ENCODE results near the gene NR6A1. TPM values are rescaled to one million over a fixed set of nuclear protein-coding genes. Genes with fewer than 3 reads are reported as not detected.

NR6A1 gene
- total RNA-seq, 2 experiments from 2014 or later: 17.5 to 23.0 TPM

DNA sequence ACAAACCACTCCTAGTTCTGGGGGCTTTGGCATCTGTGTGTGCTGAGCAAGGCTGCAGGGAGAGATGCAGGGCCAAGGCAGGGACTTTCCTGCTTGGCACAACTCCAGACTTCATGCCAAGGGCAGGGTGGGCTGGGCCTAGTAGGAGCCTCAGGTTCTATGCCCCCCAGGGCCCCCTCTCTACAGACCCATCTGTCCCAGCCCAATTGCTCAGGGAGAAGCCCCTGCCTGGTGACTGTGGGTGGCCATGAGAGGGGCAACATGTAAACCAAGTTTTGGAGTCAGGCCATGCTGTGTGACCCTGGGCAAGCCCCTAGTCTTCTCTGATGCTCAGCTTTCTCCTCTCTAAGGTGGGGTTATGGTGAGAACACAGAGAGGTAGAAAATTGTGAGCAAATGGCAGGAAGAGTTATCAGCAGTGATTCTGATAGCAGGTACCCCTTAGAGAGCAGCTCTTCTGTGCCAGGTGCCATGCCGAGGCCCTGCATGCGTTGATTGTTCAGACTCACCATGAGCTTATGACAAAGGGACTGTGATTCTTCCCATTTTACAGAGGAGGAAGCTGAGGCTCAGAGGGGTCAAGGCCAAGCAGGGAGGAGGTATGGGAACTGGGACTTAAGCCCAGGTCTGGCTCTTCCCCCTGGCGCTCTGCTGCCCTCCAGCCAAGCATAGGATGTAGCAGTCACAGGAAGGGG lies 11.0 kb upstream of the NR6A1 start:
- H3K79me2 ChIP-seq (ENCODE audit: insufficient read depth, low read depth, low read length): no peaks in the 10 kb centered on the region
- H3K4me2 ChIP-seq (ENCODE audit: low read length): no peak overlapping the region
- no TSS peak for BruUV-seq (replicated peaks)
- POLR2A ChIA-PET: interaction anchor here (1.0 kb wide), 1 partner anchor 17 kb away, joined by 3 read pairs; no protein-coding TSS in a partner anchor
- DNase-seq (ENCODE audit: low spot score): no peak
- no peaks in the 10 kb centered on the region for H3K9me2 ChIP-seq (ENCODE audit: insufficient read depth, low read length)
- H4K20me1 ChIP-seq (ENCODE audit: insufficient read depth, low read length): no peaks in the 10 kb centered on the region
- no peaks in the 10 kb centered on the region for H3K9me3 ChIP-seq (ENCODE audit: low read length)
- no peak overlapping the region for H2AFZ ChIP-seq (ENCODE audit: low read length)
- no peak overlapping the region for H3K27ac ChIP-seq (ENCODE audit: low read depth, low read length, poor library complexity, severe bottlenecking)
- H3K36me3 ChIP-seq (ENCODE audit: insufficient read depth, low read length): no peaks in the 10 kb centered on the region
- intact Hi-C loops (cut with micrococcal nuclease; ENCODE audit: unreplicated experiment): no loop called here
- no peak for TF ChIP-seq EZH2phosphoT487 (IDR thresholded peaks at IDR 0.05; ENCODE audit: borderline replicate concordance, low read depth, low read length)
- H3K4me1 ChIP-seq (ENCODE audit: insufficient read depth, low read length, poor library complexity, severe bottlenecking): no peaks in the 10 kb centered on the region
- CTCF ChIA-PET (ENCODE audit: unreplicated experiment): no interaction called here
- no peak overlapping the region for H3K4me3 ChIP-seq (ENCODE audit: low read depth, low read length, poor library complexity, severe bottlenecking)

DNA sequence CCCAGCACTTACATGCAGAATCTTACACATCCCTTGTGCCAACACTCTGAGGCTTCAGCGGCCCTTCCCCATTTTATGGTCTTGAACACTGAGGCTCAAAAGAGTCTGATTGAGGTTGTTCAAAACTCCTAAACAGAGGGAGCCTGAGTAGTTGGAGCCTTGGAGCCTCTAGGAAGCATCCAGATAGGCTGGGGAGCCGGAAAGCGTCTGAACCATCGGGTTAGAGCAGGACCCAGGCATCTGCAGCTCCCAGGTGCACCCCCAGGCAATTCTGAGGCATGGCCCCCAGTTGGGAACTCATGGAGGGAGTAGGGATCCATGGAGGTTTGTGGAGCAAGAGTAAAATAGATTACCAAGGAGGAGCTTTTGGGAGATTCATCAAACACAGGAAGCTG lies 9.6 kb upstream of the NR6A1 start:
- CTCF ChIA-PET (ENCODE audit: unreplicated experiment): no interaction called here
- H3K9me3 ChIP-seq (ENCODE audit: low read length): no peaks in the 10 kb centered on the region

DNA sequence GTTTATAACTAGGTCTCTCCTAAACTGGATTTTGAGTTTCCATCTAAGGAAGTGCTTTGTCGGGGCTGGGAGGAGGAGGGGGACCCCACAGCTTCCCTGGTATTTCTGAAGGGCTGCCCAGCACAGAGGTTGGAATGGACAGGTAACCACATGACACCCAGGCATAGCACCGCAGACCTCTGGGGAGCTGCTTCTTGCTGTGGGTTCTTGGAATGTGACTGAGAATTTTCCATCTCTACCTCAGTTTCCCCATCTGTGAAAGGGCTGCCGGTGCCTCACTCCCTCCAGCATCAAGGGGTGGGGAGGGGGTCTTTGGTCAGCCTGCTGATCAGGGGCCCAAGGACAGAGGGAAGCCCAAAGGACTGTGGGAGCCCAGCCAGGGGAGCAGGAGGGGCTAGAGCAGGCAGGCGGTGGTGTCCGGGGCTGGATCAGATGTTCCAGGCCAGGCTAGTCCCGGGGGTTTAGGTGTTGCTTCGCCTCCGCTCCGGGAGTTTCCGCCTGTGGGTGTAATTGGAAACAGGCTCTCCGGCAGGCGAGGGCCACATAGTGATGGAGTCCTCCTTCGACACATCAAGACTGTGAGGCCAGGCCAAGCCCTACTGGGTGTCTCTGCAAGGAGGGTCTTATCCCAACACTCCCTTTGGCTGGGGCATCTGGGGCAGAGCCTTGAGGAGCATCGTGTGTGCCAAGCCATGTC lies 9.1 kb upstream of the NR6A1 start:
- no peak overlapping the region for H3K4me2 ChIP-seq (ENCODE audit: low read length)
- no peaks in the 10 kb centered on the region for H3K36me3 ChIP-seq (ENCODE audit: insufficient read depth, low read length)
- H2AFZ ChIP-seq (ENCODE audit: low read length): no peak overlapping the region
- intact Hi-C loops (cut with micrococcal nuclease; ENCODE audit: unreplicated experiment): no loop called here
- BruUV-seq (replicated peaks): no TSS peak
- H3K9me2 ChIP-seq (ENCODE audit: insufficient read depth, low read length): no peaks in the 10 kb centered on the region
- DNase-seq (ENCODE audit: low spot score): no peak
- H3K79me2 ChIP-seq (ENCODE audit: insufficient read depth, low read depth, low read length): no peaks in the 10 kb centered on the region
- TF ChIP-seq, protein P1, sequence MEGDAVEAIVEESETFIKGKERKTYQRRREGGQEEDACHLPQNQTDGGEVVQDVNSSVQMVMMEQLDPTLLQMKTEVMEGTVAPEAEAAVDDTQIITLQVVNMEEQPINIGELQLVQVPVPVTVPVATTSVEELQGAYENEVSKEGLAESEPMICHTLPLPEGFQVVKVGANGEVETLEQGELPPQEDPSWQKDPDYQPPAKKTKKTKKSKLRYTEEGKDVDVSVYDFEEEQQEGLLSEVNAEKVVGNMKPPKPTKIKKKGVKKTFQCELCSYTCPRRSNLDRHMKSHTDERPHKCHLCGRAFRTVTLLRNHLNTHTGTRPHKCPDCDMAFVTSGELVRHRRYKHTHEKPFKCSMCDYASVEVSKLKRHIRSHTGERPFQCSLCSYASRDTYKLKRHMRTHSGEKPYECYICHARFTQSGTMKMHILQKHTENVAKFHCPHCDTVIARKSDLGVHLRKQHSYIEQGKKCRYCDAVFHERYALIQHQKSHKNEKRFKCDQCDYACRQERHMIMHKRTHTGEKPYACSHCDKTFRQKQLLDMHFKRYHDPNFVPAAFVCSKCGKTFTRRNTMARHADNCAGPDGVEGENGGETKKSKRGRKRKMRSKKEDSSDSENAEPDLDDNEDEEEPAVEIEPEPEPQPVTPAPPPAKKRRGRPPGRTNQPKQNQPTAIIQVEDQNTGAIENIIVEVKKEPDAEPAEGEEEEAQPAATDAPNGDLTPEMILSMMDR (conservative IDR thresholded peaks at IDR 0.05; ENCODE audit: low read length): no peak
- TF ChIP-seq EZH2phosphoT487 (IDR thresholded peaks at IDR 0.05; ENCODE audit: borderline replicate concordance, low read depth, low read length): no peak
- ChIA-PET POLR2A (interaction anchor here (0.5 to 1.6 kb wide), 2 partner anchors 9 to 542 kb away, joined by 5 read pairs; no protein-coding TSS in a partner anchor), CTCF (ENCODE audit: unreplicated experiment) (interaction anchor here (0.8 to 1.1 kb wide), 3 partner anchors 9 to 114 kb away, joined by 3 to 4 read pairs (median 3); partner anchors contain the start of genes ARPC5L, NR6A1 and RPL35)
- H3K27ac ChIP-seq (ENCODE audit: low read depth, low read length, poor library complexity, severe bottlenecking): no peak overlapping the region
- no peaks in the 10 kb centered on the region for H3K9me3 ChIP-seq (ENCODE audit: low read length)
- H3K4me3 ChIP-seq (ENCODE audit: low read depth, low read length, poor library complexity, severe bottlenecking): no peak overlapping the region
- peaks cover 13% of the 10 kb centered on the region for H3K4me1 ChIP-seq (ENCODE audit: insufficient read depth, low read length, poor library complexity, severe bottlenecking)
- no peaks in the 10 kb centered on the region for H4K20me1 ChIP-seq (ENCODE audit: insufficient read depth, low read length)

More for the DNA sequence above, 9.6 kb upstream of the NR6A1 start:
- Histone ChIP-seq H3K36me3 (ENCODE audit: insufficient read depth, low read length) (no peaks in the 10 kb centered on the region), H3K27ac (ENCODE audit: low read depth, low read length, poor library complexity, severe bottlenecking) (no peak overlapping the region), H2AFZ (ENCODE audit: low read length) (no peak overlapping the region), H3K4me1 (ENCODE audit: insufficient read depth, low read length, poor library complexity, severe bottlenecking) (peaks cover 8% of the 10 kb centered on the region), H3K4me2 (ENCODE audit: low read length) (no peak overlapping the region), H3K4me3 (ENCODE audit: low read depth, low read length, poor library complexity, severe bottlenecking) (no peak overlapping the region), H3K9me2 (ENCODE audit: insufficient read depth, low read length) (no peaks in the 10 kb centered on the region), H4K20me1 (ENCODE audit: insufficient read depth, low read length) (no peaks in the 10 kb centered on the region), H3K79me2 (ENCODE audit: insufficient read depth, low read depth, low read length) (no peaks in the 10 kb centered on the region)
- intact Hi-C loops (cut with micrococcal nuclease; ENCODE audit: unreplicated experiment): no loop called here
- no TSS peak for BruUV-seq (replicated peaks)
- POLR2A ChIA-PET: no interaction called here
- no peak for TF ChIP-seq EZH2phosphoT487 (IDR thresholded peaks at IDR 0.05; ENCODE audit: borderline replicate concordance, low read depth, low read length)
- TF ChIP-seq, protein P1 (conservative IDR thresholded peaks at IDR 0.05; ENCODE audit: low read length): no peak
- DNase-seq (ENCODE audit: low spot score): no peak
